HL-60 (cell line): Measurements from ENCODE around the gene DMRTC1B.
"Not testable (repeated sequence)": the region's sequence is repeated elsewhere in the genome, so short reads cannot be mapped to it uniquely, and the experiment has no call there.

Experiments used
- POLR2AphosphoS5 ChIP-seq: IDR thresholded peaks from 2 replicates; pipeline ENCODE4 v1.6.1; 2012; ENCODE audit warnings: low read depth
- TF ChIP-seq, protein P1 (sequence below): IDR thresholded peaks from one replicate; pipeline ENCODE4 v1.5.1; 2011; ENCODE audit warnings: low read length, control low read depth, inconsistent platforms; ENCODE audit not compliant: insufficient read depth

DNA sequence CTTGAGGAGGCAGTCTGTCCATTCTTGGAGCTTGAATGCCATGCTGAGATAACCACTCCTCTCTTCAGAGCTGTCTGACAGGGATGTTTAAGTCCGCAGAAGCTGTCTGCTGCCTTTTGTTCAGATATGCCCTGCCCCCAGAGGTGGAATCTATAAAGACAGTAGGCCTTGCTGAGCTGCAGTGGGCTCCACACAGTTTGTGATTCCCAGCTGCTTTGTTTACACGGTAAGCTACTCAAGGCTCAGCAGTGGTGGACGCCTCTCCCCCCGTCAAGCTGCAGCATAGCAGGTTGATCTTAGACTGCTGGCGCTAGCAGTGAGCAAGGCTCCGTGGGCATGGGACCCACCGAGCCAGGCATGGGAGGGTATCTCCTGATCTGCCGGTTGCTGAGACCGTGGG, 16.2 kb upstream of the DMRTC1B start:
- TF ChIP-seq, protein P1, sequence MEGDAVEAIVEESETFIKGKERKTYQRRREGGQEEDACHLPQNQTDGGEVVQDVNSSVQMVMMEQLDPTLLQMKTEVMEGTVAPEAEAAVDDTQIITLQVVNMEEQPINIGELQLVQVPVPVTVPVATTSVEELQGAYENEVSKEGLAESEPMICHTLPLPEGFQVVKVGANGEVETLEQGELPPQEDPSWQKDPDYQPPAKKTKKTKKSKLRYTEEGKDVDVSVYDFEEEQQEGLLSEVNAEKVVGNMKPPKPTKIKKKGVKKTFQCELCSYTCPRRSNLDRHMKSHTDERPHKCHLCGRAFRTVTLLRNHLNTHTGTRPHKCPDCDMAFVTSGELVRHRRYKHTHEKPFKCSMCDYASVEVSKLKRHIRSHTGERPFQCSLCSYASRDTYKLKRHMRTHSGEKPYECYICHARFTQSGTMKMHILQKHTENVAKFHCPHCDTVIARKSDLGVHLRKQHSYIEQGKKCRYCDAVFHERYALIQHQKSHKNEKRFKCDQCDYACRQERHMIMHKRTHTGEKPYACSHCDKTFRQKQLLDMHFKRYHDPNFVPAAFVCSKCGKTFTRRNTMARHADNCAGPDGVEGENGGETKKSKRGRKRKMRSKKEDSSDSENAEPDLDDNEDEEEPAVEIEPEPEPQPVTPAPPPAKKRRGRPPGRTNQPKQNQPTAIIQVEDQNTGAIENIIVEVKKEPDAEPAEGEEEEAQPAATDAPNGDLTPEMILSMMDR: not testable (repeated sequence)
- not testable (repeated sequence) for TF ChIP-seq POLR2AphosphoS5
